GM20000 (cell line): ENCODE results near the gene PAK1.

Source experiments
- DNase-seq: peaks from one replicate; pipeline ENCODE4 v3.0.0; 2012; ENCODE audit warnings: low spot score
- TF ChIP-seq, protein P1 (sequence below): IDR thresholded peaks from 2 replicates; pipeline ENCODE4 v1.5.1; 2012; ENCODE audit warnings: mild to moderate bottlenecking, control low read depth; ENCODE audit errors: extremely low read depth, missing control alignments

Gene PAK1

DNA sequence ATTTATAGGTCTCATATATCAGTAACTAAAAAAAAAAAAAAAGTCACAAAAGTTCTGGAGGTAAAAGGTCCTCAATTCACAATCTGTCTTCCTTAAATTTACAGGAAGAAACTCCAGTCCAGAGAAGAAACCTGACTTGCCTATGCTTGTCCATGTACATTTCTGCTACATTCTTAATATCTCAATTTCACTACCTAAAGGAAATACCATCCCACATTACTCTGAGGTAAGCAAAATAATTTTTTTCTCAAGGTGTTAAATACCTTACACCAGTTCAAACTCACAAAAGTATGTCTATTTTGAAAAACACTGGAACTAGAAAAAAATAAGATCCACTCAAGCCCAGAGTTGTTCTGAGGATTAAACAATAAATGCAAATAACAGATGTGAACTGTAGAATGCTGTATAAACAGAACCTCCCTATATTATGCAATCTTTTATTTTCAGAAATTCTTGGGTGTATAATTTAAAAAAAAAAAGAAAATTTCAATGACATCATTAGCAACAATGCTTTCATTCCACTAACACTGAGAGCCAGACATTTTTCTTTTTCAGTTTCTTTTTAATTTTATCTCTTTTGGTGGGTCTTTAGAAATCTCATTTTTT is 122.5 kb downstream of the PAK1 start:
- TF ChIP-seq, protein P1, sequence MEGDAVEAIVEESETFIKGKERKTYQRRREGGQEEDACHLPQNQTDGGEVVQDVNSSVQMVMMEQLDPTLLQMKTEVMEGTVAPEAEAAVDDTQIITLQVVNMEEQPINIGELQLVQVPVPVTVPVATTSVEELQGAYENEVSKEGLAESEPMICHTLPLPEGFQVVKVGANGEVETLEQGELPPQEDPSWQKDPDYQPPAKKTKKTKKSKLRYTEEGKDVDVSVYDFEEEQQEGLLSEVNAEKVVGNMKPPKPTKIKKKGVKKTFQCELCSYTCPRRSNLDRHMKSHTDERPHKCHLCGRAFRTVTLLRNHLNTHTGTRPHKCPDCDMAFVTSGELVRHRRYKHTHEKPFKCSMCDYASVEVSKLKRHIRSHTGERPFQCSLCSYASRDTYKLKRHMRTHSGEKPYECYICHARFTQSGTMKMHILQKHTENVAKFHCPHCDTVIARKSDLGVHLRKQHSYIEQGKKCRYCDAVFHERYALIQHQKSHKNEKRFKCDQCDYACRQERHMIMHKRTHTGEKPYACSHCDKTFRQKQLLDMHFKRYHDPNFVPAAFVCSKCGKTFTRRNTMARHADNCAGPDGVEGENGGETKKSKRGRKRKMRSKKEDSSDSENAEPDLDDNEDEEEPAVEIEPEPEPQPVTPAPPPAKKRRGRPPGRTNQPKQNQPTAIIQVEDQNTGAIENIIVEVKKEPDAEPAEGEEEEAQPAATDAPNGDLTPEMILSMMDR, result no peak

DNA sequence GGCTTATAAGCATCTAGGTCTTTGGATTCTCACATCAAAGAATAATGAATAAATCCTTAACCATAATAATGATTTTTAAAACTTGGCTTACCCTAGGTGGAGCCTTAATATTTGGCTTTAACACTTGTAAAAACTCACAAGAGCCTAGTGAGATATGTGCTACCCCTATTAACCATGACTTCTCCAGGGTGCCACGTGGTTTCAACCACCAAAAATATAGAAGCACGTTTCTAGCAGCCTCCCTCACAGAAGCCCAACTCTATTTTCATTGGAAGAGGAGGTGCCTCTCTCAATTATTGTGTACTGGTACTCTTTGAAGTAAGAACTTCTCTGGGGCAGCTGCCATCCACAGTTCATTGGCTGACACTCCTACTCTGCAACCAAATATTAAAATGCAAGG is 125.9 kb downstream of the PAK1 start:
- TF ChIP-seq, protein P1, result no peak
- no peak for DNase-seq

More for the DNA sequence above, 122.5 kb downstream of the PAK1 start:
- no peak for DNase-seq

DNA sequence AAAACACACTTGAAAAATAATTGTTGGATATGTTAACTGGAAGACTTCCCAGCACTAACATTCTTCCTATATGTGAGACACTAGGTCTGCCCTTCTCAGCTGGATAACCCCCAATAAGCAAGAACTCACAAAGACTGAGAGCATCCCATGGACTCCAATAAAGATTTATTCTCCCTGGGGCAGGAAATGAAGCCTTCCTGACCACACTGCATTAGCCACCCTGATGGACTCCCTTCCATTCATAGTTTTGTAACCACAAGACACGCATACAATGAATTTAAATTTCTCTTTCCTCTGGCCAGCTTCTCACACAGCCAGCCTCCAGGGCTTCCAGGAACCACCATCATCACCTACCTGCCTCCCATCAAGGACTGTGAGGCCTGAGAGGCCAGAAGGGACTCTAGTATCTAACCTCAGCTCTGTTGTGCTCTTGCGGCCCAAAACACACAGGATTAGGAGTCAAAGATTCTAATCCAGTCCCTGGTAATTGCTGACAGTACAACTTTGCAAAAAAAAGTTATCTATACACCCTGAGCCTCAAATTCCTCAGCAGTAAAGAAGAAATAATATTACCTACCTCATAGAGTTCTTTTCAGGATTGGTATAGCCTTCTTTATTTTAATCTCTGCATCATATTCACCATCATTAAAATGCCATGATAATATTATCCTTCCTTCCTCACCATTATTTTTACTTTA is 126.8 kb downstream of the PAK1 start:
- DNase-seq, result no peak
- TF ChIP-seq, protein P1, result no peak

DNA sequence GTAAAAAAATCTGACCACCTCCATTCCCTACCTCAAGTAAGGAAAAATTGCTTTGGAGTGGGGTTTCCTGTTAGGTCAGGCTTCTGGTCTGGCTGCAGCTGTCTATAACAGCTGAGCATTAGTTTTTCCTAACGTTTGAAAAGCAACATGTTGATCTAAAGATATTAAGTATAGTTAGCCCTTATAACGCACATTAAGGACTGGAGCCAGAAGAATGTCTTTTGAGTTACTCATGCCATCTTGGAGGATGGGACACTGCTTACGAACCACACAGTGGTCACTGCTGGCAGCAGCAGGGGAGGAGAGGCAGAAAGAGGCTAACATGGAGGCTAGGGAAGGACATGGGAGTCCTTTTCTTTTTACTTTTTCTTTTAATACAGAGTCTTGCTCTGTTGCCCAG is 128.3 kb downstream of the PAK1 start:
- no peak for DNase-seq
- TF ChIP-seq, protein P1, result no peak

DNA sequence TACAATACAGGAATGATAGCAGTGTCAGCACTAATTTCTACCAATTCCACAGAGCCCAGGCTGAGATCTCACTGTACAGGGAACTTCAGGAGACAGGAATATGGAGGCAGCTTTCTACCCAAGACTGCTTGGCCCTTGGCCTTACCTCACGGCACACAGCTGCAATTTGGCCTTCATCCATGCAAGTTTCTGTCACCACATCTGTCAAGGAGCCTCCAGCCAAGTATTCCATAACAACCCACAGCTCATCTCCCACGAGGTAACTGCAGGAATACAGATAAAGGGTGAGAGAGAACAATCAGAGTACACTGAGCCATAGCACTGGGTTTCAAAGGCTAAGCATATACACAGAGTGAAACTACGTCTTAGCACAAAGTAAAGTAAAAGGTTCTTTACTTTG is 133.4 kb downstream of the PAK1 start:
- TF ChIP-seq, protein P1, result no peak
- no peak for DNase-seq

DNA sequence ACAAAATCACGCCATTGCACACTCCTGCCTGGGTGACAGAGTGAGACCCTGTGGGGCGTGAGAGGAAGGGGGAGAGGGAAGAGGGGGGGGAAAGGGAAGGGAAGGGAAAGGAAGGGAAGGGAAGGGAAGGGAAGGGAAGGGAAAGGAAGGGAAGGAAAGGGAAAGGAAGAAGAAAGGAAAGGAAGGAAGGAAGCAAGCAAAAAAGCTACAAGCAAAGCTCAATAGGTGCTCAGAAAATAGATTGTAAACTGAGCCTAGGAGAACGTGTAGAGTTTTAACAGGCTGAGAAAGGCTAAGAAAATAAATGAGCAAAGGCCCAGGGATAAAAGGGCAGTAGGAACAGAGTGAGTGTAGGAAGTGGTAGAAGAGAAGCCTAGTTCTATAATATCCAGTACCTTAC is 141.6 kb downstream of the PAK1 start:
- TF ChIP-seq, protein P1, result no peak
- no peak for DNase-seq

DNA sequence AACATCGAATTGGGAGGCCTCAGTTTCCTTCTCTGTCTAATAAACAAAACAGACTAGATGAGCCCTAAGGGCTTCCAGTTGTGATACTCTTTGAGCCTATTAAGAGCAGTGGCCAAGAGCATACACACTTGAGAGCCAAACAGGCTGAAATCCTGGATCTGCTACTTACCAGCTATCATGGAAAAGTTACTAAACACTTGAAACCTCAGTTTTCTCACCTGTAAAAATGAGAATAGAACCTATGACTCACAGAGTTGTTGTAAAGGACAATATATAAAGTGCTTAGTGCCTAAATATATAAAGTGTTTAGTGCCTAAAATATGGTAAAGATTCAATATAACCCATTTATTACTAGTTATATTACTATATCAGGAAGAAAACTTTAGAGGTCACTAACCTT is 148.7 kb downstream of the PAK1 start:
- DNase-seq, result no peak
- TF ChIP-seq, protein P1, result no peak
